GM18508 (cell line): ENCODE measurements around the gene BSX.

Source experiments
- ATAC-seq: cut with Tn5 transposase; IDR thresholded peaks from one replicate; pipeline ENCODE4 v1.9.1; 2021; ENCODE audit warnings: moderate number of reproducible peaks; ENCODE audit not compliant: insufficient read depth, unreplicated experiment

BSX gene

GRCh38 chr11:122981388-122982264 is at the start of gene BSX:
TSS of gene BSX (minus strand) at chr11:122981834. CDS start at chr11:122981671, 163 bp downstream.
- ATAC-seq = no peak

DNA sequence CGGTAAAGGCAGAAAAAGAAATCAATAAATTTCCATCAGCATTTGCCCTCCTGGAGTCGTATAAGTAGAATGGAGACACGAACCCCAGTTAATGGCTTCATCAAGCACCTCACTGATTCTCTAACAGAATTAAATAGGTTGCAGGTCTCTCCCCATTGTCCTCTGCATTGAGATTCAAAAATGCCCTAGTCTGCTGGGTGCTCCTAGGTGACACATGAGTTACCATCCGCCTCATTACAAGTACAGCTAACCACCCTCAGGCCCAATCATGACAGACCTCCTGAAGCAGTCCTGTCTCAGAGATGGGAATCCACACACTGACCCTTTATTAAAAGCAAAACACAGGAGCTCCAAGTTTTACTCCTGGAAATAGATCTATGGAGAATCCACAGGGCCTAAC is 48.9 kb upstream of the BSX start:
- no peak for ATAC-seq

DNA sequence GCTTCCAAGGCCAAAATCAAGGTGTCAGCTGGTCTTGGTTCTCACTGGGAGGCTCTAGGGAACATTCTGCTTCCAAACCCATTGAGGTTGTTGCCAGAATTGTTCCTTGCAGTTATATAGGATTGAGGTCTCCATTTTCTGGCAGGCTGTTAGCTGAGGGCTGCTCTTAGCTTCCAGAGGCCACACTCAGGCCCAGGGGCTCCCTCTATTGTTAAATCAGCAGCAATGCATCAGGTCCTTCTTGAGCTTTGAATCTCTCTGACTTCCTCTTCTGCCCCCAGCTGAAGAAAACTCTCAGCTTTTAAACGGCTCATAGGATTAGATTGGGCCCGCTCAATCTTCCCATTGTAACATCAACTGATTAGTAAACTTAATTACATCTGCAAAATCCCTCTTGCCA is 39.3 kb upstream of the BSX start:
- peak; percentile 55 for ATAC-seq

DNA sequence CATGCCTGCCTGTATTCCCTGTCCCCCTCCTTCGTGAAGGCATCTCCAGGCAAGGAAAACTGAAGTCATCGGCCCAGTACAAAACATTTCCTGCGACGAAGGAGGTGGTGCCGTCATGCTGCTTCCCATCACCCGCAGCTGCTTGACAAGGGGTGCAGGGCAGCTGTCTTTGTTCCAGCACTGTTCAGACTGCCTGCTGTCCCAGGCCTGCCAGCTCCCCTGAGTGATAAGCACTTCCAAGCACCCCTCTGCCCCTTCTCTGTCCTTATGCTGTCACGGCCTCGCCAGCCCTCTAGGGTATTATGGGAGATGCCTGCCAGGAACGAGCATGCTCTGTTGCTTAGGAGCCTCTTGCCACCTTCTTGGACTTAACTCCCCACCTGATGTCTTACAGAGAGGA is 37.1 kb upstream of the BSX start:
- ATAC-seq = no peak

GRCh38 chr11:123011510-123011909 is 29.9 kb upstream of the BSX start:
- no peak for ATAC-seq

DNA sequence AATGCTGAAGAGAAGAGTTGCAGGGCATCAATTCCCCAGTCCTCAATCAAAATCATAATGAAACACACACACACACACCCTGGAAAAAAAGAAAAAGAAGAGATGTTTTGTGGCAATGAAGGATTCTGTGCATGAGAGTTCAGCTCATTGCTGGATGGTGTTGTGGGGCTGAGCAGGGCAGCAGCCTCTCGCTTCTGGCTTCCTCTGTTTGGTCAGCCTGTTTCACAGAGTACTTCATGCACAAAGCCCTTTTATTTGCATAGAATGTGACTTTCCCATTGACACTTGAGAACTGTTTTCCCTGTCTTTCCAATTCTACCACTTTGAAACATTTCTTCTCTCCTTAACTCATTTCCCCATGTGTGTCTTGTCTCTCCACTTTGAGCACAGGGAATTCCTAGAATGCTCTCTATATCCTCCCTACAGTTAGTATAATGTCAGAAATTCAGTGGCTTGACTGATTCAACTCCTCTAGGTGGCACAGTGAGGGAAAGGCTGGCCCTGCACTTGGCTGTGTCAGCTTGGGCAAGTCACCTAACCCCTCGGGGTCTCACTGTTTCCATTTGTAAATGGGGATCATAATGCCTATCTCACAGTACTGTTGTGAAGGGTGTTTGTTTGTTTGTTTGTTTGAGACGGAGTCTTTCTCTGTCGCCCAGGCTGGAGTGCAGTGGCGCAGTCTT is 25.4 kb upstream of the BSX start:
- no peak for ATAC-seq

- ATAC-seq = no peak
These were observed 19.1 kb upstream of the BSX start for GRCh38 chr11:123000721-123001120.

- ATAC-seq = no peak
These were observed 17.2 kb upstream of the BSX start for GRCh38 chr11:122998727-122999366.

DNA sequence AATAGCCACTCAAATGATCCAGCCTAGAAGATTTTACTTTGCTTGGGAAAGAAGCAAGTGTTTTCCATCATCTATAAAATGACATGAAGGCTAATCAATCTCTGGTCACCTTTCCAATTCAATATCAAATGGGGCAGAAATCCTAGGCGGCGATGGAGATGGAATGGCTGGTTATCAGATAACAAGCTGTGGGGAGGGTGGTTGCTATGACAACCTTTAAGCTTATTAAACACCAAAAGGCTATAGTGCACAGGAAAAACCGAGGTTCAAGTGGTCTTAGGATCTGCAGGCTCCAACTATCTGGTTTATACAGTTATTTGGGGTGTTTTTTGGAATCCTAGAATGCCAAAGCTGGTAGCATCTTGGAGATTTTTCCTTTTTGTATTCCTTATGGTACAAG is 13.9 kb upstream of the BSX start:
- no peak for ATAC-seq

GRCh38 chr11:122984186-122985011 is 2.8 kb upstream of the BSX start:
- no peak for ATAC-seq

GRCh38 chr11:122983438-122984185 is 2.0 kb upstream of the BSX start:
- ATAC-seq = no peak

GRCh38 chr11:122979815-122980595 is 1.6 kb downstream of the BSX start:
- no peak for ATAC-seq

DNA sequence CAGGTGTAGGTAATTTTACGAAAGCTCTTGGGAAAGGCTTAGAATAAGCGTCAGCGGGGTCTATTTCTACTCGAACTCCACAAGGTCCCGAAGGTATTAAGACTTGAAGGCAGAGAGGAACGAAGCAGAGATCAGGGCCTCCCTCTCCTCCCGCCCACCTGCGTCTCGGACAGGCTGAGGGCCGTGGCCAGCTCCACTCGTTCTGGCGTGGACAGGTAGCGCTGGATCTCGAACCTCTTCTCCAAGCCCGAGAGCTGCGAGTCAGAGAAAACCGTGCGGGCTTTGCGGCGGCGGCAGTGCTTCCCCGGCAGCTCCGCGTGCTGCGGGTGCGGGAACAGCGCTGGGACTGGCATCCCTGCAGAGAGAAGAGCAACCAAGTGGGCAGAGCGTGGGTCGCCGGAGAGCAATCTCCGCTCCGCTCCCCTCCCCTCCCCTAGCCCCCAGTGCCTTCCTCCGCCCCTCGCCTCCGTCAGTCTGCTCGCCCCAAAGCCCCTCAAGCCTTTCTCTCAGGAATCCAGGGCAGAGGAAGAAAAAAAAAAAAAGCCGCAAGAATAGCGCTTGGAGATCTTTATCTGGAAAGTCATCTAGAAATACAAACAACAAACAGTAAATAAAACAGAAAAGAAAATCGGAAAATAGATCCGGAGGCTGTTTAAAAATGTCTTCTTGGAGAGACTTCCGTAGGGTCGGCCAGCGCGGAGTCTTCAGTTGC is 2.4 kb downstream of the BSX start:
- ATAC-seq = no peak

DNA sequence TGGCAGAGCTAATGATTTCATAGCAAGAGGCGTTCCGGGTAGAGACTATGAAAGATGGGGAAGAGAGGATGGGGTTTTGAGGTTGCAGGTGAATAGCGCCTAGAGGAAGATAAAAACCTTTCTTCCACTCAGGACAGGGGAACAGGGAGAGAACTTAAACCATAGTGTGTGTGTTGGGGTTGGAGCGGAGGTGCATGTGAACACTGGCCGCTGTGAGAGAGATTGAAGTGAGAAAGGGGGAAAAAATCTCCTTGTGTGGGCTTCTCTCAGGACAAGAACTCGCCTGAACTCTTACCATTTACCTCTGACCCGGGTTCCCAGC is 3.4 kb downstream of the BSX start:
- ATAC-seq = no peak

DNA sequence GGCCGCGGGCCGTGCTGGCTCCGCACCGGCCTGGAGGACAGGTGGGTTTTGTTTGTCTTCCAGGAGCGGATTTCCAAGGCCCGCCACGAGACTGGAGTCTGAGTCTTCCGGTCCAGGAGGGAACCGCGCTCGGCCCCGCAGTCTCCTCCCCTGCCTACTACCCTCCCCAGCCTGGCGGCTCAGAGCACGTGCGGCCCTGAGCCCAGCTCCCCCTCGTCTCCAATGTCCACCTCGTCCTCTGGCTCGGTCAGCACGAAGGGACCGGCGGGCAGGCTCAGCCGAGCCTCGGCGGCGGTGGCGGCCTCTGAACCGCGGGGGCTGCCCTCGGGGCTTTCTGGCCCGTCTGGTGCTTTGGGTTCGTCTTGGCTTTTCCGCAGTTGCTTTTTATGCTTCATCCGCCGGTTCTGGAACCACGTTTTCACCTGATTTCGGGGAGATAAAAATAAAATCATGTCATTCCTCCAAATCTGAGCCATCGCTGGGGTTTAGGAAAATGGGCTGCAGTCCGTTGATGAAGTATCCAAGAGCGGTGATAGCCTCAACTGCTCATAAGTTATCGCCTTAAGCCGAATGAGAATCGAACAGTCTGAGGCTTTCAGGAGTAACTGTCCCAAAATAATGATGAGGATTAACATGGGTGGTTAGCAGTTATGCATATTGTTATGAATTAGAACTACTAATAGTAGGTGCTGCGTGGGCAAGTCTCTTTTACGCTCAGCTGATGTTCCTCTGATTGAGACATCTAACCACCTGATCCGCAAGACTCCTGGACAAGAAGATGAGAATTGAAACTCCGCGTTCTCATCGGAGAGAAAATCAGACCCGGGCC is 4.0 kb downstream of the BSX start:
- ATAC-seq = no peak

GRCh38 chr11:122976734-122977469 is 4.7 kb downstream of the BSX start:
- ATAC-seq = no peak
